Cardiac muscle cell (in vitro differentiated cells and primary cell): ENCODE measurements around the gene ADGRL4. TPM values are rescaled to one million over a fixed set of nuclear protein-coding genes. Genes with fewer than 3 reads are reported as not detected.

Experiments
- DNase-seq, 2 donors: peaks; one replicate each; pipeline versions ENCODE4 v3.0.0 to v3.0.0-alpha.2; 2010 to 2017; ENCODE audit warnings: low read depth in 1 of 2, low spot score in 1 of 2
- H3K27ac ChIP-seq: fragments of 200-600 bp; sonication (generic); 2 replicates; pipeline ENCODE4 v1.5.1; 2016
- H3K27me3 ChIP-seq: fragments of 200-600 bp; sonication (generic); 2 replicates; pipeline ENCODE4 v1.6.0; 2016; ENCODE audit warnings: control low read depth
- H3K36me3 ChIP-seq: fragments of 200-600 bp; sonication (generic); 2 replicates; pipeline ENCODE4 v1.5.1; 2016; ENCODE audit warnings: control low read depth
- H3K4me1 ChIP-seq: fragments of 200-600 bp; sonication (generic); 2 replicates; pipeline ENCODE4 v1.8.1; 2017; ENCODE audit warnings: low read depth, mild to moderate bottlenecking, mixed run types
- H3K4me3 ChIP-seq: fragments of 200-600 bp; sonication (generic); 2 replicates; pipeline ENCODE4 v1.5.1; 2016; ENCODE audit warnings: mild to moderate bottlenecking
- H3K9me3 ChIP-seq: fragments of 200-600 bp; sonication (generic); 2 replicates; pipeline ENCODE4 v1.5.1; 2017; ENCODE audit warnings: low read depth, mild to moderate bottlenecking, control low read depth
- polyA plus RNA-seq: library from polyadenylated mRNA; unstranded; fragments of >200 nt; fragmentation: Nextera tagmentation; extraction: Ambion mirVana; gene quantifications from 2 replicates; pipeline ENCODE4 v1.2.1, GENCODE V29; 2016
- total RNA-seq: library from RNA; depleted of rRNA; stranded (reverse); fragments of >200 nt; gene quantifications from 2 replicates; pipeline ENCODE4 v1.2.3, GENCODE V29; 2016
- TF ChIP-seq, protein P1 (sequence below): IDR thresholded peaks from 2 replicates; pipeline ENCODE4 v1.5.1; 2012; ENCODE audit warnings: low read depth, mild to moderate bottlenecking, low read length

The ADGRL4 gene
- total and polyA plus RNA-seq, 2 experiments from 2014 or later = 0.12 to 0.78 TPM

DNA sequence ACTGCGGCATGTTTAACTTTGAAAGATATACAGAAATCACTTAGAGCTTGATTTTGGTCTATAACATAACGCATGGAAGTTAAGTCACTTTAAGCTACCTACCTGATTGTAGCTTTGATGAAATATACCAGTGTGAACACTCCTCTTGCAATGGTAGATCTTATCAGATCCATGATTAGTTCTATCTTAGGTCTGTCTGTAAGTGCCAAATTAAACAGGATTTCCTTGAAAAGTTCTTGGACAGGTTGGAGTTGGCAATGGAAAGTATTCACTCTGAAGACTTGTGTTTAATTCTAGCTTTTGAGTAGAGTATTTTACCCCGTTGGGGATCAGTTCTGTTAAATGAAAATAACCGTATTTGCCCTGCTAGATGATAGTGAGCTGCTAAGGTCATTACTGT is 4.1 kb upstream of the ADGRL4 start:
- H3K27ac ChIP-seq = no peak overlapping the region
- TF ChIP-seq, protein P1, sequence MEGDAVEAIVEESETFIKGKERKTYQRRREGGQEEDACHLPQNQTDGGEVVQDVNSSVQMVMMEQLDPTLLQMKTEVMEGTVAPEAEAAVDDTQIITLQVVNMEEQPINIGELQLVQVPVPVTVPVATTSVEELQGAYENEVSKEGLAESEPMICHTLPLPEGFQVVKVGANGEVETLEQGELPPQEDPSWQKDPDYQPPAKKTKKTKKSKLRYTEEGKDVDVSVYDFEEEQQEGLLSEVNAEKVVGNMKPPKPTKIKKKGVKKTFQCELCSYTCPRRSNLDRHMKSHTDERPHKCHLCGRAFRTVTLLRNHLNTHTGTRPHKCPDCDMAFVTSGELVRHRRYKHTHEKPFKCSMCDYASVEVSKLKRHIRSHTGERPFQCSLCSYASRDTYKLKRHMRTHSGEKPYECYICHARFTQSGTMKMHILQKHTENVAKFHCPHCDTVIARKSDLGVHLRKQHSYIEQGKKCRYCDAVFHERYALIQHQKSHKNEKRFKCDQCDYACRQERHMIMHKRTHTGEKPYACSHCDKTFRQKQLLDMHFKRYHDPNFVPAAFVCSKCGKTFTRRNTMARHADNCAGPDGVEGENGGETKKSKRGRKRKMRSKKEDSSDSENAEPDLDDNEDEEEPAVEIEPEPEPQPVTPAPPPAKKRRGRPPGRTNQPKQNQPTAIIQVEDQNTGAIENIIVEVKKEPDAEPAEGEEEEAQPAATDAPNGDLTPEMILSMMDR = no peak
- DNase-seq = no peak
- H3K9me3 ChIP-seq = no peaks in the 10 kb centered on the region
- peaks cover 10% of the 10 kb centered on the region for H3K27me3 ChIP-seq
- H3K36me3 ChIP-seq = no peaks in the 10 kb centered on the region
- H3K4me1 ChIP-seq = peaks cover 3% of the 10 kb centered on the region
- H3K4me3 ChIP-seq = no peak overlapping the region

DNA sequence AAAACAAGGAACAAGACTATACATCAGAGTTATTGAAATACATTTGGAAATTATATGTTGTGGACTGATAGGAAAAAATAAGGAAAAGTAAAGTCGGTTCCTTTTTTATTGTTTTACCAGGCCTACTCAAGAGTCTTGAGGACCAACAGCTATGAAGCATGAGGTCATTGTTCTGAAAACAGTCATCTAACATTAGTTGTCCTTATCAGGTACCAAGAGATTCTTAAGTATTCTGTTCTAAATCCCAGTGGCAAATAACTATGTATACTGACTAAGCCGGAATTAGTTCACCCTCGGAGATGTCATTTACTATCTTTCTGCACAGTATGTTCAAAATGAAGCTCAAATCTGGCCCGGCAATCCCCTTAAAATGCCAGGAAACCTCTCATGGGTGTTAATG is 585 bp downstream of the ADGRL4 start:
- DNase-seq = peak in 1 of 2 donors; percentile 54
- Histone ChIP-seq H3K36me3 (no peaks in the 10 kb centered on the region), H3K27ac (no peak overlapping the region), H3K4me3 (peak overlapping the region; percentile 8), H3K4me1 (peaks cover 3% of the 10 kb centered on the region), H3K27me3 (peaks cover 10% of the 10 kb centered on the region), H3K9me3 (no peaks in the 10 kb centered on the region)
- TF ChIP-seq, protein P1 = no peak

DNA sequence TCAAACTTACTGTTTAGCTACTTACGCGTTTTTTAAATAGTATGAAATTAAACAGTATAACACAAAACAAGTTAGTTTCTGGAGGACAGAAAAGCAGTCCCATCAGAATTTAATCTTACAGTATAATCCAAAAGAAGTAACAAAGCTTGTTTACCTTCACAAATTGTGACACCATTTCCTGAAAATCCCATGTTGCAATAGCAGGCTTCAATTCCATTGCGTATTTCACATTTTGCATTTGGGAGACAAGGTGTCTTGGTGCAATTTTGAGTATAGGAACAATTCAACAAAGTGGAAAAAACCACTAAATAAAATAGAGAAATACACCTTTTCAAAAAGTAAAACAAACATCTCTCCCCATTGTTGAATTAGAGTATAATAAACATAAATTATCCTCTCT is 1.6 kb downstream of the ADGRL4 start:
- Histone ChIP-seq H3K9me3 (no peaks in the 10 kb centered on the region), H3K27me3 (peaks cover 10% of the 10 kb centered on the region), H3K36me3 (no peaks in the 10 kb centered on the region), H3K4me1 (peaks cover 3% of the 10 kb centered on the region), H3K27ac (no peak overlapping the region), H3K4me3 (no peak overlapping the region)
- peak in 1 of 2 donors; percentile 52 for DNase-seq
- TF ChIP-seq, protein P1 = no peak

DNA sequence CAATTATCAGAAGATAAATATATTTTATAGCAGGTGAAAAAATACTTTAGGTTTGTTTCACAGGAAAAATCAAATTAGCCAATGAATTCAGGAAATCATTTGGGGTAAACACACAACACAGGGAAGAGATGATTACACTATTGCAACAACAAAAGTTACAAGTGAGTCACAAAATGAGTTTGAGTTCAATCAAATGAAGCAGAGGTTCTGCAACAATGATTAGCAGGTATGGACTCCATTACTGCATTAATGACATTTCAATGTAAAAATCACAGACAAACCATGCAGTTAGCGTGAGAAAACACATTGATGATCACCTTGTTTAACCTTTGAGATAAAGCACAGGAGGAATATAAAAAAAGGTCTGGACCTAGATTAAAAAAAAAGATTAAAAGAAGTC is 9.7 kb downstream of the ADGRL4 start:
- no peak for DNase-seq
- no peaks in the 10 kb centered on the region for H3K9me3 ChIP-seq
- H3K27ac ChIP-seq = no peak overlapping the region
- TF ChIP-seq, protein P1 = no peak
- no peaks in the 10 kb centered on the region for H3K27me3 ChIP-seq
- H3K36me3 ChIP-seq = no peaks in the 10 kb centered on the region
- H3K4me3 ChIP-seq = no peak overlapping the region
- peaks cover 2% of the 10 kb centered on the region for H3K4me1 ChIP-seq

DNA sequence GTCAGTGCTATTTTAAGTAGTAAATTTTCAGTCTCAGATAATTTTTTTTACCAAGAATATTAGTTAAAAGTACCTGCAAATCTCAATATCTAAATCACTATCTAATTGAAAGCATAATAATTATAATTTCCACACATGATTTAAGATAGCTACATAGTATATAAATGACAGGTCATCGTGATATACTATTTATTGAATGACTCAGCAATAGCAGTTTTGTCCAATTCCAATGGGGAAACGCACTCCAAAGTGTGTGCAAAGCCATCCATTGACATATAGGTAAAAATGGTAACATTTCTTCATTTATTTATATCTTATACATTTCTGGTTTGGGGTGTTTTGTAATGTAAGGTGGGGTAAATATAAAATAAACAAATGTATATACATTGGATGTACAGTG is 19.5 kb downstream of the ADGRL4 start:
- TF ChIP-seq, protein P1 = no peak
- Histone ChIP-seq H3K4me1 (peaks cover 9% of the 10 kb centered on the region), H3K4me3 (no peak overlapping the region)

DNA sequence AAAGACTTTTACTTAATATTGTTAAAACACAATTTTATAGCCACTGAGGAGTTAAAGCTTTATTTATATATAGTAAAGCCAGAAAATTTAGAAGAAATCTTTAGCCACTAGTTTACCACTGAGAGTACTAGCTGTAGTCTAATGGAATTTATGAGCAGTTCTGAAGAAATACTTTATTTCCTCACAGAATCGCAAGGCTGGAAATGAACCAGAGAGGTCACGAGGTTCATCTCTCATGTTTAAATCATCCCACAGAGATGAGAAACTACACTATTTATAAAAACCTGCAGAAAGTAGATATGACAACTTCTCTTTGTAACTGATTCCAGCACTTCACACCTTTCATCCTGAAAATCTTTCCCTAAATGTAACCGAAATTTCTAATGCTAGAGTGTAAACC is 26.0 kb downstream of the ADGRL4 start:
- TF ChIP-seq, protein P1 = no peak
- H3K36me3 ChIP-seq = no peaks in the 10 kb centered on the region
- peaks cover 5% of the 10 kb centered on the region for H3K4me1 ChIP-seq
- no peaks in the 10 kb centered on the region for H3K27me3 ChIP-seq
- no peak overlapping the region for H3K4me3 ChIP-seq
- DNase-seq = peak in 1 of 2 donors; percentile 7
- H3K27ac ChIP-seq = no peak overlapping the region
- no peaks in the 10 kb centered on the region for H3K9me3 ChIP-seq

More for the DNA sequence above, 19.5 kb downstream of the ADGRL4 start:
- H3K27me3 ChIP-seq = no peaks in the 10 kb centered on the region
- no peaks in the 10 kb centered on the region for H3K9me3 ChIP-seq
- H3K36me3 ChIP-seq = no peaks in the 10 kb centered on the region
- no peak overlapping the region for H3K27ac ChIP-seq
- DNase-seq = no peak
